Gastroesophageal sphincter (tissue), 3 donors: ENCODE measurements around the gene RAB6A.

Experiments used
- CTCF ChIP-seq, 4 experiments: fragments of 200-600 bp in 2 of 4; fragments of 450-650 bp in 2 of 4; sonication (generic) in 1 of 4; IDR thresholded peaks; one replicate each; pipeline ENCODE4 v1.5.1; 2017 to 2019; ENCODE audit warnings: antibody characterized with exemption in 4 of 4, mild to moderate bottlenecking in 2 of 4, moderate library complexity in 2 of 4
- POLR2A ChIP-seq, 2 donors: fragments of 450-650 bp; IDR thresholded peaks; one replicate each; pipeline ENCODE4 v1.6.1; 2017; ENCODE audit warnings: antibody characterized with exemption in 2 of 2, mild to moderate bottlenecking in 2 of 2, moderate library complexity in 1 of 2

GRCh38 chr11:73705053-73705452 is 55.8 kb downstream of the RAB6A start:
- TF ChIP-seq CTCF (IDR thresholded peaks at IDR 0.05) = no peak
- no peak for TF ChIP-seq POLR2A (IDR thresholded peaks at IDR 0.05)
